ENCODE data around the gene SNTG2. TPM values are rescaled to one million over a fixed set of nuclear protein-coding genes. Genes with fewer than 3 reads are reported as not detected.

Gene SNTG2
- total RNA-seq, 4 donors from 2014 or later, result 4.2 to 14.2 (median 9.2) TPM

- 88 to 94% methylated on average over 14 of the region's 14 CpGs for WGBS, 2 donors
- DNase-seq, result no peak
- no peak for TF ChIP-seq POLR2A (IDR thresholded peaks at IDR 0.05)
- peaks cover 4 to 15% of the 10 kb centered on the region in 2 donors for H3K4me1 ChIP-seq
- no peaks in the 10 kb centered on the region for H3K36me3 ChIP-seq
- no peak overlapping the region for H3K27ac ChIP-seq
- no peaks in the 10 kb centered on the region for H3K9me3 ChIP-seq
- H3K4me3 ChIP-seq (replicated peaks in 1 of 3), result no peak overlapping the region
- no peaks in the 10 kb centered on the region for H3K27me3 ChIP-seq
- intact Hi-C loops (cut with DNase I), result no loop called here
Measured at GRCh38 chr2:1238598-1239138, 288.0 kb downstream of the SNTG2 start.

GRCh38 chr2:1245193-1245592 is 294.5 kb downstream of the SNTG2 start:
- intact Hi-C loops (cut with DNase I), result no loop called here
- 94 to 96% methylated on average over 2 of the region's 2 CpGs for WGBS, 2 donors
- H3K27ac ChIP-seq, result no peak overlapping the region

GRCh38 chr2:1246239-1246638 is 295.6 kb downstream of the SNTG2 start:
- H3K27ac ChIP-seq, result no peak overlapping the region
- no peaks in the 10 kb centered on the region for H3K4me1 ChIP-seq
- intact Hi-C loops (cut with DNase I), result no loop called here
- DNase-seq, result no peak
- 84 to 90% methylated on average over 9 of the region's 9 CpGs for WGBS, 2 donors
- no peaks in the 10 kb centered on the region for H3K9me3 ChIP-seq
- H3K4me3 ChIP-seq (replicated peaks in 1 of 3), result no peak overlapping the region
- no peaks in the 10 kb centered on the region for H3K27me3 ChIP-seq
- H3K36me3 ChIP-seq, result no peaks in the 10 kb centered on the region
- TF ChIP-seq POLR2A (IDR thresholded peaks at IDR 0.05) (no peak), CTCF (IDR thresholded peaks at IDR 0.05) (no peak)

More at GRCh38 chr2:1245193-1245592, 294.5 kb downstream of the SNTG2 start:
- H3K36me3 ChIP-seq, result no peaks in the 10 kb centered on the region
- H3K4me1 ChIP-seq, result no peaks in the 10 kb centered on the region
- DNase-seq, result no peak
- no peak overlapping the region for H3K4me3 ChIP-seq (replicated peaks in 1 of 3)
- no peaks in the 10 kb centered on the region for H3K27me3 ChIP-seq
- TF ChIP-seq CTCF (IDR thresholded peaks at IDR 0.05), result no peak
- no peak for TF ChIP-seq POLR2A (IDR thresholded peaks at IDR 0.05)
- H3K9me3 ChIP-seq, result no peaks in the 10 kb centered on the region

- TF ChIP-seq CTCF (IDR thresholded peaks at IDR 0.05), result no peak
- TF ChIP-seq POLR2A (IDR thresholded peaks at IDR 0.05), result no peak
- H3K27me3 ChIP-seq, result no peaks in the 10 kb centered on the region
- H3K4me3 ChIP-seq (replicated peaks in 1 of 3), result no peak overlapping the region
- no peak for DNase-seq
- H3K9me3 ChIP-seq, result no peaks in the 10 kb centered on the region
- H3K36me3 ChIP-seq, result no peaks in the 10 kb centered on the region
- WGBS, 2 donors, result 71 to 85% methylated on average over 3 of the region's 3 CpGs
- no peak overlapping the region for H3K27ac ChIP-seq
- intact Hi-C loops (cut with DNase I), result no loop called here
- H3K4me1 ChIP-seq, result no peaks in the 10 kb centered on the region
Measured at GRCh38 chr2:1246991-1247390, 296.3 kb downstream of the SNTG2 start.

- intact Hi-C loops (cut with DNase I), result no loop called here
- H3K27ac ChIP-seq, result no peak overlapping the region
Measured at GRCh38 chr2:1248187-1248586, 297.5 kb downstream of the SNTG2 start.

More at GRCh38 chr2:1248187-1248586, 297.5 kb downstream of the SNTG2 start:
- H3K27me3 ChIP-seq, result no peaks in the 10 kb centered on the region
- H3K4me1 ChIP-seq, result no peaks in the 10 kb centered on the region
- TF ChIP-seq POLR2A (IDR thresholded peaks at IDR 0.05) (no peak), CTCF (IDR thresholded peaks at IDR 0.05) (no peak)
- H3K36me3 ChIP-seq, result no peaks in the 10 kb centered on the region
- no peak overlapping the region for H3K4me3 ChIP-seq (replicated peaks in 1 of 3)
- no peak for DNase-seq
- 81 to 90% methylated on average over 5 of the region's 5 CpGs for WGBS, 2 donors
- H3K9me3 ChIP-seq, result no peaks in the 10 kb centered on the region
